DOHH2 (cell line): ENCODE data around the gene LRGUK.
A peak's percentile ranks its signal among the peaks of the same experiment; 100 is the strongest.
"Not testable (repeated sequence)": the region's sequence is repeated elsewhere in the genome, so short reads cannot be mapped to it uniquely, and the experiment has no call there.

Experiments
- H3F3A ChIP-seq: fragments of 200-600 bp; sonication (generic), shearing (Covaris generic); 2 replicates; pipeline ENCODE4 v1.6.0; 2016; ENCODE audit warnings: antibody characterized with exemption, mild to moderate bottlenecking; ENCODE audit not compliant: control insufficient read depth, insufficient read depth
- H3K27ac ChIP-seq: fragments of 200-600 bp; sonication (generic); 2 replicates; pipeline ENCODE4 v1.5.1; 2014; ENCODE audit warnings: low read depth, mild to moderate bottlenecking, low read length, moderate library complexity
- H3K27me3 ChIP-seq: fragments of 200-600 bp; sonication (generic); 2 replicates; pipeline ENCODE4 v1.6.1; 2014; ENCODE audit warnings: mild to moderate bottlenecking, low read length, mixed read lengths; ENCODE audit not compliant: control insufficient read depth
- H3K36me3 ChIP-seq: fragments of 200-600 bp; sonication (generic); 2 replicates; pipeline ENCODE4 v1.6.1; 2014; ENCODE audit warnings: mild to moderate bottlenecking, low read length, moderate library complexity, mixed read lengths; ENCODE audit not compliant: control insufficient read depth
- H3K4me1 ChIP-seq: fragments of 200-600 bp; sonication (generic); 2 replicates; pipeline ENCODE4 v1.6.1; 2014; ENCODE audit warnings: mild to moderate bottlenecking, low read length, mixed read lengths; ENCODE audit not compliant: control insufficient read depth
- H3K4me2 ChIP-seq: fragments of 200-600 bp; sonication (generic); 2 replicates; pipeline ENCODE4 v1.6.0; 2014; ENCODE audit warnings: mild to moderate bottlenecking, low read length, moderate library complexity
- H3K4me3 ChIP-seq: fragments of 200-600 bp; sonication (generic); 2 replicates; pipeline ENCODE4 v1.5.1; 2014; ENCODE audit warnings: mild to moderate bottlenecking, low read length, mixed read lengths
- H3K79me2 ChIP-seq: fragments of 200-600 bp; sonication (generic); 2 replicates; pipeline ENCODE4 v1.6.1; 2014; ENCODE audit warnings: mild to moderate bottlenecking, low read length, mixed read lengths; ENCODE audit not compliant: control insufficient read depth
- H3K9me2 ChIP-seq: fragments of 200-600 bp; sonication (generic); replicated peaks from 2 replicates; pipeline ENCODE4 v1.6.1; 2014; ENCODE audit warnings: mild to moderate bottlenecking, low read length, mixed read lengths; ENCODE audit not compliant: control insufficient read depth
- H3K9me3 ChIP-seq: fragments of 200-600 bp; sonication (generic); 2 replicates; pipeline ENCODE4 v1.6.1; 2014; ENCODE audit warnings: antibody characterized with exemption, low read length, mixed read lengths; ENCODE audit not compliant: control insufficient read depth, insufficient read depth
- H4K20me1 ChIP-seq: fragments of 200-600 bp; sonication (generic); 2 replicates; pipeline ENCODE4 v1.6.0; 2014; ENCODE audit warnings: low read depth, mild to moderate bottlenecking, antibody characterized with exemption, low read length, moderate library complexity; ENCODE audit not compliant: control insufficient read depth, insufficient read depth
- EZH2phosphoT487 ChIP-seq: fragments of 200-600 bp; sonication (generic); IDR thresholded peaks from 2 replicates; pipeline ENCODE4 v1.6.1; 2017; ENCODE audit warnings: borderline replicate concordance, mild to moderate bottlenecking, antibody characterized with exemption, low read length, moderate library complexity, mixed read lengths
- TF ChIP-seq, protein P1 (sequence below): fragments of 200-600 bp; sonication (generic); IDR thresholded peaks from one replicate; pipeline ENCODE4 v1.5.1; 2014; ENCODE audit warnings: antibody characterized with exemption, mild to moderate bottlenecking, low read depth, low read length; ENCODE audit not compliant: poor library complexity, severe bottlenecking

The LRGUK gene, protein sequence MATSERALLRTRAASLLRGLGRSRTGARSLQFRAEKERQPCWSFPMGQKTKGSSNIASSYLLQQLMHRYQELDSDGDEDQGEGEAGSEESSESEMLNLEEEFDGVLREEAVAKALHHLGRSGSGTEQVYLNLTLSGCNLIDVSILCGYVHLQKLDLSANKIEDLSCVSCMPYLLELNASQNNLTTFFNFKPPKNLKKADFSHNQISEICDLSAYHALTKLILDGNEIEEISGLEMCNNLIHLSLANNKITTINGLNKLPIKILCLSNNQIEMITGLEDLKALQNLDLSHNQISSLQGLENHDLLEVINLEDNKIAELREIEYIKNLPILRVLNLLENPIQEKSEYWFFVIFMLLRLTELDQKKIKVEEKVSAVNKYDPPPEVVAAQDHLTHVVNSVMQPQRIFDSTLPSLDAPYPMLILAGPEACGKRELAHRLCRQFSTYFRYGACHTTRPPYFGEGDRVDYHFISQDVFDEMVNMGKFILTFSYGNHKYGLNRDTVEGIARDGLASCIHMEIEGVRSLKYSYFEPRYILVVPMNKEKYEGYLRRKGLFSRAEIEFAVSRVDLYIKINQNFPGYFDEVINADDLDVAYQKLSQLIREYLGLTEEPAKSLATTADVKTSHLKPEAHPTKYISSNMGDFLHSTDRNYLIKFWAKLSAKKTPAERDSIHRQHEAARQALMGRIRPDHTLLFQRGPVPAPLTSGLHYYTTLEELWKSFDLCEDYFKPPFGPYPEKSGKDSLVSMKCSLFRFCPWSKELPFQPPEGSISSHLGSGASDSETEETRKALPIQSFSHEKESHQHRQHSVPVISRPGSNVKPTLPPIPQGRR

DNA sequence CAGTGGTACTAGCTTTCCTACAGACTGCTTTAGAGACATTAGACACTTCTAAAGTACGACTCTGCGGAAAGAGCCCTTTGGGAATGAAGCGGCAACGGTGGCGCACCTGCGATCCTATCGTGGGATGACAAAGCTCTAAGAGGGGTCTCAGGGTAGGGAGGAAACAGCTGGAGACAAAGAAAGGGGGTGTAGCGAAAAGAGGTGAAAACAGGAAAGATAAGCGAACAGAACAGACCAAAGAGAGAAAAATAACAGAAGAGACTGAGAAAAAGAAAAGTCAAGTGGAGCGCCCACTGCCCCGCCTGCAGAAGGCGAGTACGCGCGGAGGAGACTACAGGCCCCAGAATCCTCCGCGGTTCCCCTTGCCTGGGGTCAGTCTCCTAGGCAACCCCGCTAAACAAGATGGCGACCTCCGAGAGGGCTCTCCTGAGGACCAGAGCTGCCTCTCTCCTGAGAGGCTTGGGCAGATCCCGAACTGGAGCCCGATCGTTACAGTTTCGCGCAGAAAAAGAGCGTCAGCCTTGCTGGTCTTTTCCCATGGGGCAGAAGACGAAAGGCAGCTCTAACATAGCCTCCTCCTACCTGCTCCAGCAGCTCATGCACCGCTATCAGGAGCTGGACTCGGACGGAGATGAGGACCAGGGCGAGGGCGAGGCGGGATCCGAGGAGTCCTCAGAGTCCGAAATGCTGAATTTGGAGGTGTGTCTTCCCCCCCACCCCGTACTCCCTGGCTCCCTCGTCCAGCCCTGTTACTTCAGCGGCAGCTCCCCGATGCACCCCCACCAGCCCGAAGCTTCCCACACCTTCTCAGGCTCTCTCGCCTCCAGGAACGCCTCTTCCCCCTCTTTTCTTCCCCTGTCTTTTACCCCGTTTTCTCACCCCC lies at the start of gene LRGUK:
LRGUK (plus strand) TSS at position 375 of the 883 bp plus-strand sequence; CDS start at position 403, 28 bp downstream.
- Histone ChIP-seq H4K20me1 (no peaks in the 10 kb centered on the region), H3K4me1 (peaks cover 9% of the 10 kb centered on the region), H3K27ac (no peak within 1 kb of the TSS), H3F3A (no peaks in the 10 kb centered on the region), H3K4me3 (peak within 1 kb of the TSS; percentile 76), H3K27me3 (peaks cover 8% of the 10 kb centered on the region), H3K4me2 (peak within 1 kb of the TSS; percentile 75), H3K36me3 (no peaks in the 10 kb centered on the region), H3K9me2 (no peaks in the 10 kb centered on the region), H3K9me3 (no peaks in the 10 kb centered on the region), H3K79me2 (no peaks in the 10 kb centered on the region)
- TF ChIP-seq, protein P1, sequence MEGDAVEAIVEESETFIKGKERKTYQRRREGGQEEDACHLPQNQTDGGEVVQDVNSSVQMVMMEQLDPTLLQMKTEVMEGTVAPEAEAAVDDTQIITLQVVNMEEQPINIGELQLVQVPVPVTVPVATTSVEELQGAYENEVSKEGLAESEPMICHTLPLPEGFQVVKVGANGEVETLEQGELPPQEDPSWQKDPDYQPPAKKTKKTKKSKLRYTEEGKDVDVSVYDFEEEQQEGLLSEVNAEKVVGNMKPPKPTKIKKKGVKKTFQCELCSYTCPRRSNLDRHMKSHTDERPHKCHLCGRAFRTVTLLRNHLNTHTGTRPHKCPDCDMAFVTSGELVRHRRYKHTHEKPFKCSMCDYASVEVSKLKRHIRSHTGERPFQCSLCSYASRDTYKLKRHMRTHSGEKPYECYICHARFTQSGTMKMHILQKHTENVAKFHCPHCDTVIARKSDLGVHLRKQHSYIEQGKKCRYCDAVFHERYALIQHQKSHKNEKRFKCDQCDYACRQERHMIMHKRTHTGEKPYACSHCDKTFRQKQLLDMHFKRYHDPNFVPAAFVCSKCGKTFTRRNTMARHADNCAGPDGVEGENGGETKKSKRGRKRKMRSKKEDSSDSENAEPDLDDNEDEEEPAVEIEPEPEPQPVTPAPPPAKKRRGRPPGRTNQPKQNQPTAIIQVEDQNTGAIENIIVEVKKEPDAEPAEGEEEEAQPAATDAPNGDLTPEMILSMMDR: no peak
- TF ChIP-seq EZH2phosphoT487: no peak

DNA sequence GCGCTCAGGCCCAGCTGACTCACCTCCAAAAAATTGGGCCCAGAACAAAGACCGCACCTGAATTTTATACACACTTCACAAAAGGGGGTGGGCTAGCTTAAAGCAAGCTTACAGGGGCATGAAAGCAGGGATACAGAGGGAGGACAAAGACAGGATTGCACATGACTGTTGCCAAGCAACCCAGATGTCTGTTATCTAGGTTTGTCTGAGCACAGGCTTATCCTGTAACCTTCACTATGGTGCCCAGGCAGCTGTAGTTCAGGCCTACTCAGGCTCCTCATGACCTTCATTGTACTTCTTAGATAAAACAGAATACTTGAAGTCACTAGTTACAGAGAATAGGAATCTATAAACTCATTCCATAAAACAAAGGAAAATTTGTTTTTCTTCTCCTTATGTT lies 49.6 kb upstream of the LRGUK start:
- H3K27me3 ChIP-seq, H3K4me3 ChIP-seq, H3F3A ChIP-seq, H3K4me2 ChIP-seq, H3K79me2 ChIP-seq, H3K4me1 ChIP-seq, H3K36me3 ChIP-seq, H3K9me2 ChIP-seq, H4K20me1 ChIP-seq, H3K27ac ChIP-seq, H3K9me3 ChIP-seq: not testable (repeated sequence)

DNA sequence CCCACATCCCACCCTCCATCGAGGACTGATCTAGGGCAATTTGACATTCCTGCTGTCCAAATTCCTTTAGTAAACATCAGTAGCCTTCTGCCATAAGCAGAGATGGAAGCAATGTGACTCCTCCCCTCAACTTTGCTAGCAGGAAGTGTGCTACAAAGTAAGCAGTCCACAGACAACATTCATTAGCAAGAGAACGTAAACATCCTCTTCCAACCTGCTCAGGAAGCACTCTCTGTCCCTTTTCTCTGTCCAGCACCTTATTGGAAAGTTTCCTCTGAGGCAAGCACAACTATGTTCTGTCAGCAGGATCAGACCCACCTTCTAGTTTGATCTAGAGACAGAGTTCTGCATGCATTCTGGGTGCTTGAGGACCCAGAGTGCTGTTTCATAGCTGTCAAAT lies 48.1 kb upstream of the LRGUK start:
- Histone ChIP-seq H4K20me1 (no peaks in the 10 kb centered on the region), H3K36me3 (no peaks in the 10 kb centered on the region), H3K79me2 (no peaks in the 10 kb centered on the region), H3K4me1 (no peaks in the 10 kb centered on the region), H3K4me2 (no peak overlapping the region), H3K9me2 (no peaks in the 10 kb centered on the region), H3K27ac (no peak overlapping the region), H3K27me3 (no peaks in the 10 kb centered on the region), H3K4me3 (no peak overlapping the region), H3K9me3 (no peaks in the 10 kb centered on the region), H3F3A (no peaks in the 10 kb centered on the region)
- no peak for TF ChIP-seq EZH2phosphoT487
- TF ChIP-seq, protein P1: no peak
